SK-N-SH treated with all-trans-retinoic acid at 6 μM for 48 hours (cell line): ENCODE measurements around the gene TAOK1.

ENCODE experiments used
- ARNTL ChIP-seq: fragments of 450-650 bp; formaldehyde crosslinking; IDR thresholded peaks from 2 replicates; pipeline ENCODE4 v1.5.0; 2020; ENCODE audit warnings: low read depth, mild to moderate bottlenecking, moderate library complexity, borderline replicate concordance
- BACH2 ChIP-seq: fragments of 250-450 bp; sonication (Bioruptor Pico); IDR thresholded peaks from 2 replicates; pipeline ENCODE4 v1.9.0; 2021; ENCODE audit warnings: mild to moderate bottlenecking, borderline replicate concordance
- ESRRG ChIP-seq: fragments of 250-450 bp; sonication (Bioruptor Pico); IDR thresholded peaks from 2 replicates; pipeline ENCODE4 v1.6.1; 2021; ENCODE audit warnings: mild to moderate bottlenecking
- ISL1 ChIP-seq: fragments of 250-450 bp; sonication (Bioruptor Pico); IDR thresholded peaks from 2 replicates; pipeline ENCODE4 v2.1.2; 2022; ENCODE audit warnings: mild to moderate bottlenecking, moderate library complexity
- PATZ1 ChIP-seq: fragments of 250-450 bp; sonication (Bioruptor Pico); IDR thresholded peaks from 2 replicates; pipeline ENCODE4 v1.8.0; 2020; ENCODE audit warnings: mild to moderate bottlenecking, moderate library complexity, borderline replicate concordance
- PPARA ChIP-seq: fragments of 250-450 bp; sonication (Bioruptor Pico); IDR thresholded peaks from 2 replicates; pipeline ENCODE4 v1.5.0; 2020; ENCODE audit warnings: mild to moderate bottlenecking, borderline replicate concordance
- RARB ChIP-seq: fragments of 250-450 bp; sonication (Bioruptor Pico); IDR thresholded peaks from 2 replicates; pipeline ENCODE4 v1.8.0; 2021; ENCODE audit warnings: mild to moderate bottlenecking, moderate library complexity
- TCF4 ChIP-seq: fragments of 250-450 bp; sonication (Bioruptor Pico); IDR thresholded peaks from 2 replicates; pipeline ENCODE4 v1.8.0; 2021; ENCODE audit warnings: mild to moderate bottlenecking, moderate library complexity, borderline replicate concordance
- ZC3H10 ChIP-seq: fragments of 250-450 bp; sonication (Bioruptor Pico); IDR thresholded peaks from 2 replicates; pipeline ENCODE4 v1.5.1; 2021; ENCODE audit warnings: mild to moderate bottlenecking, moderate library complexity
- ZFP3 ChIP-seq: fragments of 250-450 bp; sonication (Bioruptor Pico); IDR thresholded peaks from 2 replicates; pipeline ENCODE4 v1.5.0; 2020; ENCODE audit warnings: mild to moderate bottlenecking, moderate library complexity
- ZFP30 ChIP-seq: fragments of 450-650 bp; formaldehyde crosslinking; IDR thresholded peaks from 2 replicates; pipeline ENCODE4 v1.5.0; 2022; ENCODE audit warnings: mild to moderate bottlenecking, moderate library complexity
- ZNF8 ChIP-seq: fragments of 450-650 bp; formaldehyde crosslinking; IDR thresholded peaks from 2 replicates; pipeline ENCODE4 v1.5.0; 2020; ENCODE audit warnings: mild to moderate bottlenecking, moderate library complexity
- TF ChIP-seq, protein P1 (sequence below): fragments of 250-450 bp; sonication (Bioruptor Pico); IDR thresholded peaks from 2 replicates; pipeline ENCODE4 v1.5.1; 2021; ENCODE audit warnings: mild to moderate bottlenecking, moderate library complexity

DNA sequence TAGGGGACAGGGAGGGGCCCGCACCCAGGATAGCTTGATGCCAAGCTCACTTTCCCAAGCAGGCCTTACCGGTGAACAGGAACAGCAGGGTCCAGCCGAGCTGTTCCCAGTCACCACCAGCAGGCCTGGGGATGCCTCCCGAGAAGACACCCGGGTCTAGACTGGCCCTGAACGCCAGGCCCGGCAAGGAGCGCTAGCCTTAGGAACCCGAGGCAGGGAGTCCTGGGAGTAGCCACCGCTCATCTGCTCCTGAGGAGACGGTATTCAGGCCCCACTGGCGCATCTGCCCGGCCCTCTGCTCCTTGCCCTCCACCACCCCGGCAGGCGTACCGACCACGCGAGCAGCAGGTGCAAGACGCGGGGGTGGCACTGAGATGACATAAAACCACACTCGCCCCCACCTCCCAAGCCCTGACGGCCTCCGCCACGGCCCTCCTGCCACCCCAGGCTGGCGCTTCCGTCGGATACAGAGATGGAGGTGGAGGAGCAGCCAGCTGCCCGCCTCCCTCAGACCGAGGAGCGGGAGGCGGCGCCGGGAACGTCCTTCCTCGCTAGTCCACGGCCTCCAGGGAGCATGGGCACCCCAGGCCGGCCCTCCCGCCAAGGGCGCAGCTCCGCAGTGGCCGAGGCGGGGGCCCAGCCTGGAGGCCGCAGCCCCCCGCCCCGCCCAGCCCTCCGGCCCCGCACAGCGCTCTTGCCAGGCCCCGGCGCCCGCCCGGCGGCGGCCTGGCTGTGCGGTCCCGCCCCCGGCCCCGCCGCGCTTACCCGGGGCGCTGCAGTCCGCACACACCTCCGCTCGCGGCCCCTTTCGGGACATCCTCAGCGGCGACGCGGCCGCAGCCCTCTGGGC is 198.6 kb downstream of the TAOK1 start:
- TF ChIP-seq ARNTL (CRISPR knock-in tag) (no peak), ISL1 (CRISPR knock-in tag) (no peak), ZNF8 (CRISPR knock-in tag) (no peak), BACH2 (CRISPR knock-in tag) (no peak), PPARA (no peak), PATZ1 (CRISPR knock-in tag) (no peak), TCF4 (no peak), ESRRG (CRISPR knock-in tag) (no peak), ZFP30 (CRISPR knock-in tag) (no peak), ZC3H10 (CRISPR knock-in tag) (no peak), RARB (CRISPR knock-in tag) (no peak), ZFP3 (no peak)
- TF ChIP-seq, protein P1, sequence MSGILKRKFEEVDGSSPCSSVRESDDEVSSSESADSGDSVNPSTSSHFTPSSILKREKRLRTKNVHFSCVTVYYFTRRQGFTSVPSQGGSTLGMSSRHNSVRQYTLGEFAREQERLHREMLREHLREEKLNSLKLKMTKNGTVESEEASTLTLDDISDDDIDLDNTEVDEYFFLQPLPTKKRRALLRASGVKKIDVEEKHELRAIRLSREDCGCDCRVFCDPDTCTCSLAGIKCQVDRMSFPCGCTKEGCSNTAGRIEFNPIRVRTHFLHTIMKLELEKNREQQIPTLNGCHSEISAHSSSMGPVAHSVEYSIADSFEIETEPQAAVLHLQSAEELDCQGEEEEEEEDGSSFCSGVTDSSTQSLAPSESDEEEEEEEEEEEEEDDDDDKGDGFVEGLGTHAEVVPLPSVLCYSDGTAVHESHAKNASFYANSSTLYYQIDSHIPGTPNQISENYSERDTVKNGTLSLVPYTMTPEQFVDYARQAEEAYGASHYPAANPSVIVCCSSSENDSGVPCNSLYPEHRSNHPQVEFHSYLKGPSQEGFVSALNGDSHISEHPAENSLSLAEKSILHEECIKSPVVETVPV (CRISPR knock-in tag): no peak
